IPS-20b (cell line): ENCODE results near the gene MRPL58.

ENCODE experiments used
- H3K27ac ChIP-seq: one replicate; pipeline ENCODE4 v1.5.1; 2013; ENCODE audit warnings: low read length
- H3K27me3 ChIP-seq: 2 replicates; pipeline ENCODE4 v1.6.1; 2013; ENCODE audit warnings: mild to moderate bottlenecking, low read length, inconsistent platforms; ENCODE audit not compliant: insufficient read depth
- H3K36me3 ChIP-seq: 2 replicates; pipeline ENCODE4 v1.6.1; 2013; ENCODE audit warnings: low read depth, mild to moderate bottlenecking, inconsistent platforms, low read length, moderate library complexity; ENCODE audit not compliant: insufficient read depth
- H3K4me1 ChIP-seq: 2 replicates; pipeline ENCODE4 v1.6.1; 2013; ENCODE audit warnings: mild to moderate bottlenecking, control low read depth, inconsistent platforms, low read length, moderate library complexity; ENCODE audit not compliant: insufficient read depth
- H3K4me3 ChIP-seq: 2 replicates; pipeline ENCODE4 v1.5.1; 2013; ENCODE audit warnings: mild to moderate bottlenecking, low read length, inconsistent platforms
- H3K9ac ChIP-seq: 2 replicates; pipeline ENCODE4 v1.6.1; 2013; ENCODE audit warnings: low read depth, mild to moderate bottlenecking, inconsistent platforms, low read length, moderate library complexity
- H3K9me3 ChIP-seq: 2 replicates; pipeline ENCODE4 v1.6.1; 2013; ENCODE audit warnings: mild to moderate bottlenecking, low read depth, low read length, inconsistent platforms; ENCODE audit not compliant: insufficient read depth

MRPL58 gene

DNA sequence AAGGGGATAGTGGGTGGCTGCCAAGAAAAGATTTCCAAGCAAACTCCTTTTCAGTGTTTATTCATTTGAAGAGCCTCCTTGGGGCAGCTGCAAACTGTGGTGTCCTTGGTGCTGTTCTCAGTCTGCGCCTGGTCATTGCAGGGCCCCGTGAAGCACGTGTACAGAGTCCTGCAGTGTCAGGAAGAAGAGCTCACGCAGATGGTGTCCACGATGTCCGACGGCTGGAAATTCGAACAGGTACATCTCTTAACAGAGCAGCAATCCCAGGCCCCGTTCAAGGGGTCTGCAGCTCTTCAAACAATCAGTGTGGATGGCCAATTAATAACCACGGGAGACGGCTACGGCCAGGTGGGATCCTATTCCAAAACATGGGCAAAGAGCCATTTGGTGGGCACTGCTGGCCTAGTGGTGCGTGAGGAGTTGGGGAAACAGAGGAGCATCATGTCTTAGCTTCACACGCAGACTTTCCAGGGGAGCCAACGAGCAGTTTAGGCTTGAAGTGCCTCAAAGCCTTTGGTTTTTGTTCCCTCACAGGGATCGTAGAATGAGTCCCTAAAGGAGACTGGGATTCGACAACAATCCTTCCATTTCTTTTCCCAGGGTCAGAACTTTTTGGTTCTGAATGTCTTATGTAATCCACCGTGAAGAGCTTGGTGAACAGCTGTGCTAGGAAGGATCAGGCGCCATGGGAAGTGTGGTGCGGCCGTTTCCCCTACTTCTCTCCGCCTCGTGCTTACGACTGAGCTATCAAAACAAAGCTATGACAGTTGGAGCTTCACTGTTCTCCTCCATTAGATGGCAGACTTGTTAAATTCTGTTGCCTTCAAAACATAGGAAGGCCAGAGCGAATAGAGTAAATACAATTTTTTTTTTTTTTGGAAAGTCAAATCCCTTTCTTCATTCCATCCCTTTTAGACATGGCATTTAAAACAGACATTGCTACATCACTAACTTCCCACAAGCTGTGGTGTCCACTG, 47.2 kb downstream of the MRPL58 start:
- Histone ChIP-seq H3K9me3 (no peaks in the 10 kb centered on the region), H3K27ac (no peak overlapping the region), H3K9ac (no peak overlapping the region), H3K27me3 (no peaks in the 10 kb centered on the region), H3K36me3 (peaks cover 84% of the 10 kb centered on the region), H3K4me3 (no peak overlapping the region), H3K4me1 (no peaks in the 10 kb centered on the region)

DNA sequence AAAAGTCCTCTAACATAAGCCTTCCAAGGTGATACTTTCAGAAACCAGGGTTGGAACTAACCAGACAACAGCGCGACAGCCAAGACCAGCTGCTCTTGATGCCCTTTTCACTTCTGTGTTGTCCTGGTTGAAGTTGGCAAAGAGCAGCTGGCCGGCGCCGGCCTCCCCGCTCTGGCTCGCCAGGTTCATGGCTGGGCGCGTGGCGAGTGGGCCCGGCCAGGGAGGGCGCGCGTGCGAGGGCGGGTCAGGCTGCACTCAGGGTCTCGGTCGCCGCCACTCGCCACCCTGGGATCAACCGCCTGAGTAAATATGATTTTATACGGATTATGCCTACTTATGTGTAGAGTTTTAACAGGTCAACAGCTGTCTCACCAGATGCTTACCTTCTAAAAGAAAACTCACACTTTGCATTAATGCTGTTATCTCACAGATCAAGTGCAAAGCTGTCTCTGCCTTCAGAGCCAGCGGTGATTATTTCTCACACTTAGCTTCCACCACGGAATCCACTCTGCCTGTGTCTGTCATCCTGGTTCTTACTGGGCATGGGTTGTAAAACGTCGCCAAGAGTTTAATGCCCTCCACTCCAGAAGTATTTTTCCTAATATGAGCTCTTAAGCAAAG, 48.1 kb downstream of the MRPL58 start:
- H3K27me3 ChIP-seq, result no peaks in the 10 kb centered on the region
- H3K27ac ChIP-seq, result no peak overlapping the region
- no peaks in the 10 kb centered on the region for H3K9me3 ChIP-seq
- no peak overlapping the region for H3K9ac ChIP-seq
- H3K4me3 ChIP-seq, result no peak overlapping the region
- peaks cover 81% of the 10 kb centered on the region for H3K36me3 ChIP-seq
- H3K4me1 ChIP-seq, result no peaks in the 10 kb centered on the region

DNA sequence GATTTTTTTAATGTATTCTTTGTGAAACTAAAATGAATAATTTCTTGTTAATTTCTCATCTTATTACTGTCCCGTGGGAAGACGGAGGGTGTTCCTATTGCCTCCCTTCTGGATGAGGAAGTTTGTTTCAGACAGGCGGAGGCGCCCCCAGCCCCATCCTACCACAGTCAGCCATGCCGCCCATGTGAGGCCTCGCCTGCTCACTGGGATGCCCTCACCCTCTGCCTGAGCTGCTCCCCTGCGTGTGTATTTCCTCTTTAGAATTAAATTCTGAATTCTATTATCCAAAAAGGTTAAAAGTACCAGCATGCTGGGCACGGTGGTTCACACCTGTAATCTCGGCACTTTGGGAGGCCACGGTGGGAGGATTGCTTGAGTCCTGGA, 48.6 kb downstream of the MRPL58 start:
- no peaks in the 10 kb centered on the region for H3K9me3 ChIP-seq
- peaks cover 77% of the 10 kb centered on the region for H3K36me3 ChIP-seq
- H3K4me3 ChIP-seq, result no peak overlapping the region
- H3K27ac ChIP-seq, result no peak overlapping the region
- H3K27me3 ChIP-seq, result no peaks in the 10 kb centered on the region
- no peak overlapping the region for H3K9ac ChIP-seq
- H3K4me1 ChIP-seq, result no peaks in the 10 kb centered on the region

DNA sequence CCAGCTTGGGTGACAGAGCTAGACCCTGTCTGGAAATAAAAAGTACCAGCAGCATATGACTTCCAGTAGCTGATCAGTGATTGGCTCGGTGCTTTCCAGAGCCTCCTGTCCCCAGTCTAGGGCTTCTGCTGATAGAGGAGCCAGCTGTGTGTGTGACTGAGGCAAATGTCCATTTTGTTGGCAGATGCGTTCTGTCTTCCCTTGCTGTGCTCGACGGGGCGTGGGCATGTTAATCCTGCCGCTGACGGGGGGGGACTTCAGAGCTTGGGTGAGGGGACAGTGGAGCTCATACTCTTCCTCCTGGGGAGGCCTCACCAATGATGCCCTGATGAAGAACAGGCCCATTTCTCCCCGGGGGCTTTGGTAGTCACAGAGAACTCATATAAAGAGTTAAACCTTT, 49.1 kb downstream of the MRPL58 start:
- peaks cover 72% of the 10 kb centered on the region for H3K36me3 ChIP-seq
- no peak overlapping the region for H3K27ac ChIP-seq
- H3K4me3 ChIP-seq, result no peak overlapping the region
- no peak overlapping the region for H3K9ac ChIP-seq
- no peaks in the 10 kb centered on the region for H3K27me3 ChIP-seq
- no peaks in the 10 kb centered on the region for H3K4me1 ChIP-seq
- H3K9me3 ChIP-seq, result no peaks in the 10 kb centered on the region

DNA sequence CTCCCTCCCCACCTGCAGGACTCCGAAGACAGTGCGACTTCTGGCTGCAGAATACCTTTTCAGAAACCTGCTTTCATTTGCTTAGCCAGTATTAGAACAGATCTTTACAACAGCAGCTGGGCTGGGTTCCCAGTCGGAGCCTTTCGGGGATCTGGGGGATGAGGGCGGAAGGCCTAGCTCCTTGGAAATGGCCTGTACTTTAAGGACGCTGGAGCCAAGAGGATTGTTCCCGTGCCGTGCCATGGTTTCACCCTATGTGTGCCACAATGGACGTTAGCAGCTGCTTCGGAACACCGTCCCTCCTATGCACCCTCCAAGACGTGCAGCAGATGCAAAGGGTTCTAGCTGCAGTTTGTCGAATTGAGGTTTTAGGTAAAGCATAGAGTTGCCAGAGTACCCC, 50.7 kb downstream of the MRPL58 start:
- Histone ChIP-seq H3K9me3 (no peaks in the 10 kb centered on the region), H3K9ac (no peak overlapping the region), H3K27ac (no peak overlapping the region), H3K36me3 (peaks cover 62% of the 10 kb centered on the region), H3K4me1 (no peaks in the 10 kb centered on the region), H3K4me3 (no peak overlapping the region), H3K27me3 (no peaks in the 10 kb centered on the region)

DNA sequence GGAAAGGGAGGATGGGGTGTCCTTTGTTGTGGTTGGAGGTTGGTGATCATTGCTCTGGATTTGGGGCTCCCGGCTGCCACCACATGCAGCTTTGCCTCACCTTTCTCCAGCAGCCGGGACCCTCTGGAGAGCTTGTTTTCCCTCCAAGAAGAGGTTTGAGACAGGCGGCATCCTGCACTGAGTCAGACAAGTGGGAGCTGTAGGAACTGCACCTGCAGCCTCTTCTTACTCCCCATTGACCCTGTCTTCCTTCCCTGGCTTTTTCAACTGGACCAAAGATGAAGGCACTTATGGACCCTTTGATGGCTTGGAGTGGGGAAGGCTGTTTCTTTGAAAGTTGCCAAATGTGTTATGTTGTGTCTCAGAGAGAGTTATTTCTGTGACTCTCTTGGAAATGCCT, 51.2 kb downstream of the MRPL58 start:
- H3K27ac ChIP-seq, result no peak overlapping the region
- H3K27me3 ChIP-seq, result no peaks in the 10 kb centered on the region
- H3K4me3 ChIP-seq, result no peak overlapping the region
- no peak overlapping the region for H3K9ac ChIP-seq
- no peaks in the 10 kb centered on the region for H3K4me1 ChIP-seq
- no peaks in the 10 kb centered on the region for H3K9me3 ChIP-seq
- H3K36me3 ChIP-seq, result peaks cover 62% of the 10 kb centered on the region

DNA sequence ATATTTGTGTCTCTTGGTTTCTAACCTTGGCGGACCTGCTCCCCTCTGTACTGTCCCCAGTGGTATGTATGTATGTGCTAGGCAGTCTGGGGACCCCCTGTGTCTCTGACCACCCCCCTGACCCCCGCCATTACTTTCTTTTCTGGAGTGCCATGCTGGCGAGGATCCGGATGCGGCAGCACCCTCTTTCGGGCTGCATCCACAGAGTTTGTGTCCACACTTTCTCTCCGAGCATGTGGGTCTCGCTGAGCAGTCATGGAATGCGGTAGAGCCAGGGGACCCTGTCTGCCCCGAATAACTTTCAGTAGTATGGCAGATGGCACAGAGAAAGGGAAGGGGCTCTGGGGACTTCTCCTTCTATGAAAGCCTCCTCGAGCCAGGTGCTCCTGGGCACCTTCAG, 51.6 kb downstream of the MRPL58 start:
- Histone ChIP-seq H3K9ac (no peak overlapping the region), H3K4me1 (no peaks in the 10 kb centered on the region), H3K36me3 (peaks cover 62% of the 10 kb centered on the region), H3K27ac (no peak overlapping the region), H3K4me3 (no peak overlapping the region), H3K9me3 (no peaks in the 10 kb centered on the region), H3K27me3 (no peaks in the 10 kb centered on the region)

DNA sequence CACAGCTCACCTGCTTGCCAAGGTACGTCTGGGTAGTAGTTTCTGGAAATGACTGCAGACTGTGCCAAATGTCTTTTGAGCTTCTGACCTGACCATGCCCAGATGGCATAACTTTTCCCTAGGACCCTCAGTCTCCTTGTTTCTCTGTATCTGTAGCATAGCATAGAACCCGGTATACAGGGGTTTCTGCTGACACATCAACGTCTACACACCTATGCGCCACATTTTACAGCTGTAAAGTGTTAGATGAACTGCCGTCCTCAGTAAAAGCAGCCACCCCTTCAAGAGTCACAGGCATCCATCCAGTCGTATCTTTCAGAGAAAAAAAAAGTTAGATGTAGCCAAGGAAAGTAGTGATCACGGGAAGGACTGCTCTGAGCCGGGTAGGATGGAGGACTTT, 52.0 kb downstream of the MRPL58 start:
- peaks cover 58% of the 10 kb centered on the region for H3K36me3 ChIP-seq

DNA sequence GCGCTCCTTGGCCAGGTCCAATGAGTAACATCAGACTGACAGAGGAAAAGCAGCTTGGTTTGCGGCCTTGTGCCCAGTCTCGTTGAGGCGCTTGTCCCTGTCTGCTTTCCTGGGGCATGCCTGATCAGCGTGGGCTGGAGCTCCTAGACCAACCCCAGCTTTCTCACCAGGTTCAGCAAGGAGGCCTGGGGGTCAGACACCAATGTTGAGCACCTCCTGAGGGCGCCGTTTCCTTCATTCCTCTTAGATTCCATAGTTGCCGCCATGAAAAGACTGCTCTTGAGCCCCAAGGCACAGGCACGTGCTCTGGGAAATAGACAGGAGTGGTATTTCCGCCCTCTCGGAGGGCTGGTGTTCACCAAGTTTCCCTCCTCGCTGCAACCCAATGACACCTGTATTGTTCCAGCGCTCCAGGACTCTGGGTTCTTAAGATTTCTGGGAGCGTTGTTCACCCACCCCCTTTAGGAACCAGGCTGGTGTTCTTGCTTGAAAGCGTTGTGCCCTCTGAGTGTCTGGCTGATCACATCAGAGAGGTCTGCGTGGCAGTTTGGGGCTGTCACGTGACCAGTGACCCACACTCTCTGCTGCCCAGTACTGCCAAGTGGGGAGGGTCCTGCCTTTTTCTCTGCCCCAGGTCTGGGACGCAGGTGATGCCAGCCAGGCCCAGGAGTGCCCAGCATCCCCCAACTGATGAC, 52.5 kb downstream of the MRPL58 start:
- no peaks in the 10 kb centered on the region for H3K4me1 ChIP-seq
- no peaks in the 10 kb centered on the region for H3K9me3 ChIP-seq
- no peaks in the 10 kb centered on the region for H3K27me3 ChIP-seq
- H3K36me3 ChIP-seq, result peaks cover 52% of the 10 kb centered on the region
- H3K4me3 ChIP-seq, result no peak overlapping the region
- no peak overlapping the region for H3K9ac ChIP-seq
- no peak overlapping the region for H3K27ac ChIP-seq

More for the DNA sequence above, 52.0 kb downstream of the MRPL58 start:
- H3K9me3 ChIP-seq, result no peaks in the 10 kb centered on the region
- H3K27me3 ChIP-seq, result no peaks in the 10 kb centered on the region
- H3K4me3 ChIP-seq, result no peak overlapping the region
- no peak overlapping the region for H3K9ac ChIP-seq
- no peak overlapping the region for H3K27ac ChIP-seq
- no peaks in the 10 kb centered on the region for H3K4me1 ChIP-seq

DNA sequence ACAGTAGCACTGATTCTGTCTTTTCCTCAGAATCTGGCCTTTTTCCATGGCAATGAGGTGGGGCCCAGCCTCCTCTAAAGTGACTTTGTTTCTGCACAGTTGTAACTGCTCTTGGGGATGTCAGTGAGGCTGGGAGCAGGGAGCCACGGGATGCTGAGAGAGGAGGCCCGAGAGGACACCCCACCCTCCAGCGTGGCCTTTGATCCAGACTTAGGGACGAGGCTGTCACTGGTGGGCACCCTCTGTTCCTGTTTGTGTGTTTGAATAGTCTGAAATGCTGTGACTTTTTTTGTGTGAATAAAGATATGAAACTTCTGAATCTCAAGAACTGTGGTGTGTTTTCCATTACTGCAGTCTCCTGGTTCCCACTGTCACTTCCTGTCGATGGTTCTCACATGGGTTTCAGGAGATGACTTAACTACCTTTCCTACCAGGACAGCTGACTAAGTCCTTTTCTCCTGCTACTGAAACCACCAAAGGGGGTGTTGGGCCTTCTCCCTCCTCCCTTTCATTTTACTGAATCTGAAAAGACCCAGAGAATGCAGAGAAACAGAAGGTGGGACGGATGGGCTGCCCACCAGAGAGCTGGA, 53.2 kb downstream of the MRPL58 start:
- Histone ChIP-seq H3K4me1 (no peaks in the 10 kb centered on the region), H3K27me3 (no peaks in the 10 kb centered on the region), H3K9me3 (no peaks in the 10 kb centered on the region), H3K36me3 (peaks cover 46% of the 10 kb centered on the region), H3K4me3 (no peak overlapping the region), H3K27ac (no peak overlapping the region), H3K9ac (no peak overlapping the region)

DNA sequence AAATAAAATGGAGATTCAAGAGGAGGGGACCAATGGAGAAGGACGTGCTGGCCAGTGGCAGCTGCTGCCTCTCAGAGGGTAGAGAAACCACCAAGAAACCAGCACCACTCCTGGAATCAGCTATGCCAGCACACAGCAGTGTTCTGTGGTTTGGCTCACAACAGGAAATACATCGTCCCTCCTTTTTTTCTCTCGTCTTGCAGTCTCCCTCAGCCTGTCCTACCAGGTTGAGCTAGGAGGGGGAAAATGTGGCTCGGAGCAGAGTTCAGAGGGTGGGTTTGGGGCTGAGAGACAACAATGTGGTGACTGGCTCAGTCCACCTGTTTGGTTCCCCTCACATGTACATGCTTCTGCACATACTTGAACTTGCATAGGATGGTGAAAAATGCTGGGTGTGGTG, 55.4 kb downstream of the MRPL58 start:
- Histone ChIP-seq H3K4me1 (no peaks in the 10 kb centered on the region), H3K27me3 (no peaks in the 10 kb centered on the region), H3K4me3 (no peak overlapping the region), H3K36me3 (peaks cover 24% of the 10 kb centered on the region), H3K9me3 (no peaks in the 10 kb centered on the region), H3K27ac (no peak overlapping the region), H3K9ac (no peak overlapping the region)
